Mononuclear cell (primary cell): Measurements from ENCODE around the gene LRRC28. TPM values are rescaled to one million over a fixed set of nuclear protein-coding genes. Genes with fewer than 3 reads are reported as not detected.
"Not testable (repeated sequence)": the region's sequence is repeated elsewhere in the genome, so short reads cannot be mapped to it uniquely, and the experiment has no call there.

Experiments used
- H3K27me3 ChIP-seq: 2 replicates; pipeline ENCODE4 v1.6.0; 2011; ENCODE audit warnings: low read length, control low read depth; ENCODE audit not compliant: insufficient read depth
- H3K4me1 ChIP-seq: 2 replicates; pipeline ENCODE4 v1.5.1; 2011; ENCODE audit warnings: mild to moderate bottlenecking, low read length, control low read depth; ENCODE audit not compliant: insufficient read depth
- H3K4me3 ChIP-seq: 2 replicates; pipeline ENCODE4 v1.5.1; 2011; ENCODE audit warnings: mild to moderate bottlenecking, low read length, moderate library complexity
- H3K9me3 ChIP-seq: 2 replicates; pipeline ENCODE4 v1.5.1; 2011; ENCODE audit warnings: low read depth, mild to moderate bottlenecking, control low read depth, low read length
- total RNA-seq: library from RNA; depleted of rRNA; stranded (reverse); fragments of >200 nt; gene quantifications from one replicate; pipeline ENCODE4 v1.2.3, GENCODE V29; 2012

LRRC28 gene
- total RNA-seq, 1 donor, result 13.3 TPM

- Histone ChIP-seq H3K9me3 (no peaks in the 10 kb centered on the region), H3K4me3 (no peak overlapping the region), H3K27me3 (no peaks in the 10 kb centered on the region), H3K4me1 (peaks cover 3% of the 10 kb centered on the region)
Measured at GRCh38 chr15:99368743-99369142, 117.5 kb downstream of the LRRC28 start.

GRCh38 chr15:99369196-99369595 lies 117.9 kb downstream of the LRRC28 start:
- H3K27me3 ChIP-seq, result no peaks in the 10 kb centered on the region
- H3K4me3 ChIP-seq, result no peak overlapping the region
- H3K9me3 ChIP-seq, result no peaks in the 10 kb centered on the region
- peaks cover 3% of the 10 kb centered on the region for H3K4me1 ChIP-seq

DNA sequence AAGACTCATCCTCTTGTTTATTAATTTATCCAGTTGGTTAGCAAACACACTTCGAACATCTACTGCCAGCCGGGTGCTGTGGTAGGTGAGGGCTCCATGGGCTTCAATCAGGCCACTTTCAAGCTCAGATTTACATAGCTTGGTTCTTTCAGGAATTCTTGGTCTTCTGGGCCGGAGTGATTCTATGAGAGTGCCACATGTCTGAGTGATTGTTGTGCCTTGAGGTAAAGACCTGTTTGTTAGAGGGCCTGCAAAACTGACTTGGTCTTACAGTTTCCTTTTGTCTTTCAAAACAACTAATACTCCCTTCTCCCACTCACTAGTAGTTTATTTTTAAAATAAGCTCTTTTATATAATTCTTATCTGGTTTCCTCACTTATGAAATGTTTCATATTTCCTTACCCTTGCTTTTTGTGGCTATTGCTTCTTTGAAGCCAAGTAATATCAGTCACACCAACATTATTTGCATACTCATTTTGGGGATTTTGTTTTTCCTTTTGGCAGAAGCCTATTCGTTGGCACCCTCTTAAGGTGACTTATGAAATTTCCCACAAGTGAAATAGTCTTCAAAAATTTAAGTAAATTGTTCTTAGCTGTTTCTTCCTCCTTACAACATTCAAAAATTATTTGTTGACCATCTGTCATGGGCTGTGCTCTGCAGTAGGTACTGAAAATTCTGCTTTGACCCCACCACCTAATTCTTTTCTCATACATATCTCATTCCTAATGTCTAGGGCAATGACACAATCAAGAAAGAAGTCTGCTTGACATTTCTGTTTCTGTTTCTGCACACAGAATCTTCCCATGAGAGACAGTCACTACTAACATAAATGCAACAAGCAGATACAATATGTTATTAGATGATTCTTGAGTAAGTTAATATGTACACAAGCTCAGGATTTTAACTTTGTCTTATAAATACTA lies 120.2 kb downstream of the LRRC28 start:
- H3K9me3 ChIP-seq, result peaks cover 6% of the 10 kb centered on the region
- no peaks in the 10 kb centered on the region for H3K27me3 ChIP-seq
- H3K4me3 ChIP-seq, result no peak overlapping the region
- peaks cover 3% of the 10 kb centered on the region for H3K4me1 ChIP-seq

DNA sequence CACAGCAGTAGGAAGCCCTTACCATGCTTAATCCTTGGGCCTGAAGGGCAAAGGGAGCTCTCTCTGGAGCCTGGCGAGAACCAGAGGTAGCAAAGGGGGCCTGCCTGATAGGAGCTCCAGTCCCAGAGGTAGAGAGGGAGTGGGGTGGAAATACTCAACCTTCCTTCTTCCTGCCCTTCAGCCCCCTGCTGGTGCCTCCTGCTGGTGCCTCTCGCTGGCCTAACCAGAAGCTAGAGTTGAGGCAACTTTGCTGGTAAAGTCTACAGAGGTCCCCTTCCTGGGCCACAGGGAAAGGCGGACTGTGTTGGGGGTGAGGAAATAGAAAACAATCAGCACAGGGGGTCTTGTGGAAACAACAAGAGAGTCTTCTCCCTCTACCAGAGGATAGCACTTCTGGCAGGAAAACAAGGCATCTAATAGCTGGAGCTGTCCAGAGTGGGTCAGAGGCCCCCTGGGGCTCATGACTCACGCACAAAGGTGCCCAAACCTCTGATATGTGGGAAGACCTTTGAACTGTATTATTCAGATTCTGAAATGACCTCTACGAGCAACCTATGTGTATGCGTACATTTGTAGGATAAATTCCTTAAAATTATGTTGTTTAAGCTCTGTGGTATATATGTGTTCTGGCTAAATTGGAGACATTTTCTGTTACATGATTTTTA lies 133.9 kb downstream of the LRRC28 start:
- H3K27me3 ChIP-seq, result no peaks in the 10 kb centered on the region
- H3K4me1 ChIP-seq, result no peaks in the 10 kb centered on the region
- no peaks in the 10 kb centered on the region for H3K9me3 ChIP-seq
- no peak overlapping the region for H3K4me3 ChIP-seq

- Histone ChIP-seq H3K27me3 (no peaks in the 10 kb centered on the region), H3K9me3 (no peaks in the 10 kb centered on the region), H3K4me1 (no peaks in the 10 kb centered on the region), H3K4me3 (no peak overlapping the region)
Measured at GRCh38 chr15:99385865-99386264, 134.6 kb downstream of the LRRC28 start.

DNA sequence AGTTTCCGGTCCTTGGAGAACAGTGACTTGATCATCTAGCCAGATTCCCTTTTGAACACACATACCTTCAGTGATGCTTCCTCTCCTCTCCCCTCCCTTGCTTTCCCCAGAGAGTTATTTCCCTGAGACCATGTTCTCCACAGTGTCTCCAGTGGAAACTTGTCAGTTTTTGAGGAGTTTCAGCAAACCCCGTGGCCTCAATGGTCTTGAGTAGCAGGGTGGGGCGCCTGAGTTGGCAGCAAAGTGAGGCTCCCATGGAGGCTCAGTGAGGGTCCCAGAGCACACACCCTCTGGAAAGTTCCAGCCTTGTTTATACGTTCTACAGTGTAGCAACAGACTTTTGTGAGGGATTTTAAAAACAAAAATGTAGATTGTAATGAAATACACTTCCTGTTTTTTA lies 135.1 kb downstream of the LRRC28 start:
- Histone ChIP-seq H3K4me1 (no peaks in the 10 kb centered on the region), H3K9me3 (peaks cover 2% of the 10 kb centered on the region), H3K4me3 (no peak overlapping the region), H3K27me3 (no peaks in the 10 kb centered on the region)

DNA sequence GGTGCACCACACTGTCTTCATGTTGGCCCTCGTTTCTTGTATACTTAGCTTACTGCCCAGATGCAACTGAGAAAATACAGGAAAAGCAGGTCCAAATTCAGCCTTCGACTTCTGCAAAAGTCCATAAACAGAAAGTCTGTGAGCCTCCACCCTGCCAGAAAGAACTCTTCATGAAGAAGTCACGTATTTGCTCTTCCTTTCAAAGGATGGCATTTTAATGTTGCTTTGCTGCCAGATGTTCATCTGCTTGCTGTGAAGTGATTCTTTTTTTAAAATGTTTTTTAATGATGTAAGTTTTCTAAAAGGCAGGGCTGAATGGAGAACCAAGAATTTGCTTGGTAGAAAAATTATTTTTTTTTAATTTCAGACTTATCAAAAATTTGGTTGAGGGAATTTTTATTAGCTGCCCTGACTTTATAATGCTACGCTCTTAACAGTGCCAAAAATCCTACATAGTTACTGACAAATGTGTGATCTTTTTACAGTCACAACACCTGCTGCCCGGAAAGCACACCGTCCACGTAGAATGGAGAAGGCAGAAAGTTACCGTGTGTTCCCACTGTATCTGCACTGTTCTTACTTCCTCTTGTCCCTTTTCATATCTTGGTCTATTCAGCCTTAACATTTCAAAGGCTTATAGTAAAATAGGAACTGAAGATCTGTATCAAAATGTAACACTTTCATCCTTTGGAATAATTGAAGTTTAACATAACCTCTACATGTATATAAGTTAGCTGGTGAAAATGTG lies 136.3 kb downstream of the LRRC28 start:
- Histone ChIP-seq H3K9me3 (peaks cover 14% of the 10 kb centered on the region), H3K27me3 (no peaks in the 10 kb centered on the region), H3K4me3 (no peak overlapping the region), H3K4me1 (no peaks in the 10 kb centered on the region)

DNA sequence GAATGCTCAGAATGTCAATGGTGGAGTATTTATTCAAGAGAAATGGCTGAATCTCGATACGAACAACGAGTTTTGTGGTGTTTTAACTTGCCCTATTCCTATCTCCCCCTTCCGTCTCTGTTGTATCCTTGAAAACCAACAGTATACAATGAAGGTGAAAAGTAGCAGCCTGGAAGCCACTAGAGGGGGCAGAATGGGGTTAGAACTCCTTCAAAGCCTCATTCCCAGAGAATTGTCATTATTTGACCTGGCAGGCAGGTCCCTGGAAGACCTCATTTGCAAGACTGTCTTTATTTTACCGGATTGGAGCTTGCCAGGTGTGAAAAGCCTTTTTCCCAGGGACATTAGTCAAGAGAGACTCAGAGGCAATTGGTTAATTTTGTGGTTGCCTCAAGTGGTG lies 139.4 kb downstream of the LRRC28 start:
- Histone ChIP-seq H3K4me1 (no peaks in the 10 kb centered on the region), H3K9me3 (peaks cover 19% of the 10 kb centered on the region), H3K27me3 (peaks cover 7% of the 10 kb centered on the region), H3K4me3 (no peak overlapping the region)

GRCh38 chr15:99393641-99394040 lies 142.4 kb downstream of the LRRC28 start:
- no peak overlapping the region for H3K4me3 ChIP-seq
- H3K9me3 ChIP-seq, result peaks cover 19% of the 10 kb centered on the region
- no peaks in the 10 kb centered on the region for H3K4me1 ChIP-seq
- H3K27me3 ChIP-seq, result peaks cover 10% of the 10 kb centered on the region

DNA sequence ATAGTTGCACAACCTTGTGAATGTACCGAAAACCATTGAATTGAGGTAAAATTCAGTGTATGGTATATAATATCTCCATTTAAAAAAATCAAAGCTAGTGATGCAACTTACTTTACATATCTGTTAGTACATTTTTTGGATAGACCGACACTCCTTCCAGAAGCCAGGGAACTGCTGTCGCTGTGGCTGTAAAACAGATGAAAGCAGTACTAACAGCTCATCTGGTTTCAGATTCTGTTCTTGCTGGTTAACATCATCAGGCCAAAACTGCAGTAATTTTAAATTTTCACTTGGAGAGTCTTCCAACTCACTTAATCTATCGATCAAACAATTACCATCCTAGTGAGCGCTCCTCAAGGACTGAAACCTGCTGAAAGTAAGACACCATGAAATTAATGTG lies 145.1 kb downstream of the LRRC28 start:
- Histone ChIP-seq H3K4me1 (no peaks in the 10 kb centered on the region), H3K9me3 (peaks cover 17% of the 10 kb centered on the region), H3K4me3 (no peak overlapping the region), H3K27me3 (peaks cover 10% of the 10 kb centered on the region)

DNA sequence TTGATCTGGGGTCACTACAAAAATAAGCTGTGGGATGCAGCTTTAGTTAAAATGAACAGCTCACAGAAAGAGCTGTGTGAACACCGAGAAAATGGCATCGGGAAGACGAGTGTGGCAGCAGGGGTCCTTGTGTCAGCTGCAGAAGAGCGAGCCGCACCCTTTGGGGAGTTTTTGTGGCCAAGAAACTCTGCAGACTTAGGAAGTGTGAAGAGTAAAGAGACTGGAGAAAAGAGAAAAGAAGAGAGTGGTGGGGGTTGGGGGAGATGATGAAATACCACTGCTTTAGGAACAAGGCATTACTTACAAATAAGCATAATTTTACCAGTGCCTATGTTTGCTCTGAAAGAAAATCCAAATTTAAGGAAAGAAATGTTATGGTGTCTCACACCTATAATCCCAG lies 147.8 kb downstream of the LRRC28 start:
- H3K27me3 ChIP-seq, result peaks cover 7% of the 10 kb centered on the region
- H3K4me1 ChIP-seq, result no peaks in the 10 kb centered on the region
- no peaks in the 10 kb centered on the region for H3K9me3 ChIP-seq
- no peak overlapping the region for H3K4me3 ChIP-seq

DNA sequence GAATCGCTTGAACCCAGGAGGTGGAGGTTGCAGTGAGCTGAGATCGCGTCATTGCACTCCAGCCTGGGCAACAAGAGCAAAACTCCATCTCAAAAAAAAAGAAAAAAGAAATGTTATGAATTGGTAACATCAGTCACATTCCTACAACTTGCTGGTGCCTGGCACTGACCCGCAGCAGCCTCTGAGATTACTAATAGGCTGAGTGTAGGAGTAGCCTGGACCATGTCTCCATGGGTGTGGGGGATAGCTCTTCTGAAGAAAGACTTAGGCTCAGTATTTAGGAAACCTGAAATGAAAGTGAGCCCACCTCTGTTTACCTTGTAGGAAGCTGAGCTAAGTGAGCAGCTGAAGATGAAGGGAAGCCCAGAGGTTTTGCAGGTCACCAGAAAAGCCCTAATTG lies 148.3 kb downstream of the LRRC28 start:
- Histone ChIP-seq H3K27me3 (peaks cover 4% of the 10 kb centered on the region), H3K4me3 (no peak overlapping the region), H3K9me3 (no peaks in the 10 kb centered on the region), H3K4me1 (no peaks in the 10 kb centered on the region)

DNA sequence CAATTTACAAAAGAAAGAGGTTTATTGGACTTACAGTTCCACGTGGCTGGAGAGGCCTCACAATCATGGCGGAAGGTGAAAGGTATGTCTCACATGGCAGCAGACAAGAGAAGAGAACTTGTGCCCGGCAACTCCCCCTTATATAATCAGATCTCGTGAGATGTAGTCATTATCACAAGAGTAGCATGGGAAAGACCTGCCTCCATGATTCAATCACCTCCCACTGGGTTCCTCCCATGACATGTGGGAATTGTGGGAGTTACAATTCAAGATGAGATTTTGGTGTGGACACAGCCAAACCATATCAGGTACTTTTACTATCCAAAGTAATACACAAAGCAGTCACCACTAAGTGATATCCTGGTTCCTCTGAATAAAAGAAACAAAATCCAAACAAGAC lies 149.9 kb downstream of the LRRC28 start:
- H3K4me3 ChIP-seq, H3K4me1 ChIP-seq, H3K9me3 ChIP-seq: not testable (repeated sequence)

DNA sequence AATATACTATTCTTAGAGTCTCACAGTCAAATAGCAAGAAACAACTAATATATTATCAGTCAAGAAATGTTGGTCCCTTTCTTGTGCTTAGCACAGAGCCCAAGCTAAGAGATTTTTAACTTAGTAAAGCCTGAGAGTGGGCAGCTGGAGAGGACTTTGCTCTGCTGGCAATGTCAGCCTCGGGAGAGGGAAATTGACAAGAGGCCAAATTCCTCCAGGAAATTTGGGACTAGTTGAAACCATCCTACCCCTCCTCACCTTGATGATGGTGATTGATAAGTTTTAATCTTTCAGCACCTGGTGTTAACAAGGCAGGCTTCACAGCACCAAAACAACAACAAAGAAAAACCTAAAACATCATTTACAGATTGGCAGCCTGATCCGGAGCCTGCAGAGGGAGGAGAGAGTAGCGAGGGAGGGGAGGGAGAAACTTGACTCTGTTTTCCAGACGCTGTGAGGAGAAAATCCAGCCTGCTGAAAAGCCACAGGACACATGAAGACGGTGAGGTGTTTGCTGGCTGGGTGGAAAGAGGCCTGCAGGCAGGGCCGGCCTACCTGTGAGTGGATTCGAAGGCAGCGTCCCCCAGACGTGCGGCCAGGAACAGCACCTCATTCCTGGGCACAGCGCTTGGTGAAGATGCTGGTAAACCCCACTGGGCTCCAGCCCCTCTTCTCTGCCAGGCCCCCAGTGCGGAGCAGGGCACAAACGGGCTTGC lies 150.9 kb downstream of the LRRC28 start:
- H3K27me3 ChIP-seq, result no peaks in the 10 kb centered on the region
- no peak overlapping the region for H3K4me3 ChIP-seq
- H3K4me1 ChIP-seq, result no peaks in the 10 kb centered on the region
- H3K9me3 ChIP-seq, result no peaks in the 10 kb centered on the region

More for the DNA sequence above, 149.9 kb downstream of the LRRC28 start:
- not testable (repeated sequence) for H3K27me3 ChIP-seq

DNA sequence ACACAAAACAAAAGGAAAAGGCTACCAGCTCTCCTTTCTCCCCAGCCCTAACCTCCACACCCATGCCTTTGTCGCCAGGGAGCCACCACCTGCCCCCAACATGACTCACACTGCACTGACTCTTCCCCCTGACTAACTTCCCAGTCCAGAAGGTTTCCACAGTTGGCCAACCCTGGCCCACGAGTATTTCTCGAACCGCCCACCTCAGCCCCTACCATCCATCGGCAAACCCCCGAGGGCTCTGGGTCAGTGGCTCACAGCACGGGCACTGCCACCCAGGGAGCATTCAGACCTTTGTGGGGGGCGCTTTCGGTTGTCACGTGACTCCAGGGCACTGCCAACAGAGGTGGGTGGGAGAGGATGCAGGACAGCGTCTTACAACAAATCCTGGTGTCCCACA lies 152.3 kb downstream of the LRRC28 start:
- no peak overlapping the region for H3K4me3 ChIP-seq
- no peaks in the 10 kb centered on the region for H3K27me3 ChIP-seq
- H3K4me1 ChIP-seq, result peaks cover 1% of the 10 kb centered on the region
- no peaks in the 10 kb centered on the region for H3K9me3 ChIP-seq
